Kidney (tissue), 14 donors: ENCODE results near the gene ALOX5AP. TPM values are rescaled to one million over a fixed set of nuclear protein-coding genes. Genes with fewer than 3 reads are reported as not detected.

ENCODE experiments used
- DNase-seq, 5 donors: peaks; one replicate each; pipeline ENCODE4 v3.0.0-alpha.2; 2013 to 2020
- FAIRE-seq: peaks from 2 replicates; lab custom pipeline; 2012; peaks lifted over from hg19 to GRCh38; lab: Jason Lieb, UNC
- H3K27ac ChIP-seq, 2 donors: one replicate each; pipeline ENCODE4 v1.7.0; 2013; ENCODE audit warnings: low read depth in 2 of 2, low read length in 2 of 2, inconsistent platforms in 1 of 2
- H3K27me3 ChIP-seq: one replicate; pipeline ENCODE4 v1.7.1; 2013; ENCODE audit warnings: low read length, inconsistent platforms; ENCODE audit not compliant: control insufficient read depth, insufficient read depth
- H3K36me3 ChIP-seq, 3 donors: one replicate each; pipeline versions ENCODE4 v1.7.0 to v1.7.1; 2013; ENCODE audit warnings: low read length in 3 of 3, control low read depth in 1 of 3, inconsistent platforms in 1 of 3; ENCODE audit not compliant: insufficient read depth in 3 of 3, control insufficient read depth in 2 of 3
- H3K4me1 ChIP-seq, 3 donors: one replicate each; pipeline versions ENCODE4 v1.7.0 to v1.7.1; 2013; ENCODE audit warnings: low read length in 3 of 3, inconsistent platforms in 1 of 3, low read depth in 1 of 3; ENCODE audit not compliant: control insufficient read depth in 2 of 3, insufficient read depth in 2 of 3
- H3K4me3 ChIP-seq, 3 donors: one replicate each; pipeline versions ENCODE4 v1.7.0 to v1.8.1; 2013; ENCODE audit warnings: low read length in 3 of 3, control low read depth in 1 of 3, inconsistent platforms in 1 of 3
- H3K9ac ChIP-seq, 3 donors: one replicate each; pipeline versions ENCODE4 v1.7.0 to v1.7.1; 2013; ENCODE audit warnings: low read length in 3 of 3, control low read depth in 1 of 3, inconsistent platforms in 1 of 3
- H3K9me3 ChIP-seq, 3 donors: one replicate each; pipeline versions ENCODE4 v1.7.0 to v1.7.1; 2013; ENCODE audit warnings: low read length in 3 of 3, control low read depth in 1 of 3, inconsistent platforms in 1 of 3; ENCODE audit not compliant: control insufficient read depth in 2 of 3, insufficient read depth in 1 of 3
- CTCF ChIP-seq: IDR thresholded peaks from 3 replicates; pipeline ENCODE4 v1.5.1; 2012; ENCODE audit warnings: mild to moderate bottlenecking, moderate library complexity, borderline replicate concordance; ENCODE audit not compliant: insufficient read depth; ENCODE audit errors: extremely low read depth
- intact Hi-C: fragments of 100-400 bp; cut with DNase I; formaldehyde crosslinking; loops from one replicate; pipeline ENCODE4 v1.11.1; 2022
- polyA plus RNA-seq: library from polyadenylated mRNA; stranded (reverse); fragments of 350-450 nt; fragmentation: Illumina TruSeq; extraction: RNeasy Lipid Tissue Mini Kit (QIAGEN cat#74804); gene quantifications from one replicate; pipeline ENCODE4 v1.2.3, GENCODE V29; 2014; ENCODE audit warnings: low read depth, low replicate concordance; ENCODE audit not compliant: insufficient read depth
- total RNA-seq: library from RNA; stranded (reverse); fragmentation: NEBNext Ultra II Directional; extraction: Animal tissue kit (Norgen Biotek cat#: 25700); gene quantifications from one replicate; pipeline ENCODE4 v1.2.1, GENCODE V29; 2021
- donor health status: control.
- donor health status: control.
- donor health status: control.
- donor health status: control.
- donor health status: control.
- donor health status: DM: yes; HTN: yes; CAD: no.
- donor health status: Normal renal cell carcinoma (clear cell type).

ALOX5AP gene
- total and polyA plus RNA-seq, 2 donors from 2014 or later = 15.4 to 25.0 TPM

GRCh38 chr13:30715372-30715756 lies 20.0 kb upstream of the ALOX5AP start:
- FAIRE-seq = no peak
- no peaks in the 10 kb centered on the region for H3K27me3 ChIP-seq
- TF ChIP-seq CTCF = no peak
- no peak overlapping the region for H3K9ac ChIP-seq
- no peaks in the 10 kb centered on the region for H3K36me3 ChIP-seq
- H3K4me3 ChIP-seq = no peak overlapping the region
- no peaks in the 10 kb centered on the region for H3K9me3 ChIP-seq
- DNase-seq = no peak
- intact Hi-C loops = no loop called here
- no peaks in the 10 kb centered on the region for H3K4me1 ChIP-seq
- H3K27ac ChIP-seq = no peak overlapping the region

DNA sequence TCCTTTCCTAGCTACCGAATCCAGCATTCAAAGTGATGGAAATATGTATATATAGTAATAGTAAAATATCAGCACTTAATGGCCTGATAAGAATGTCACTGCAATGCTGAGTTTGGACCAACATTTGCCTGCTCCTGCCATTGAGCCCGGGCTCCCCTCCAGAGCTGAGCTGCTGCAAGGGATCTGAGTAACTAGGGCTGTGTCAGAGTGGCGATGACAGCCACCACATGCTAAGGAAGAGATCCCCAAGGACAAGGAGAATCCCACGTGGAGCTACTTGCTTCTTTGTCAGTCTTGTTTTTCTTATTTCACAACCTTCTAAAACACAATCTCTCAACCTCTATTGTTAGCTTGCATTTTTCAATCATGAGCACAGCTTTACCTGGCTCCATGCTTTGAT lies 19.5 kb upstream of the ALOX5AP start:
- Histone ChIP-seq H3K9ac (no peak overlapping the region), H3K27ac (no peak overlapping the region), H3K36me3 (no peaks in the 10 kb centered on the region), H3K4me3 (no peak overlapping the region), H3K4me1 (no peaks in the 10 kb centered on the region), H3K27me3 (no peaks in the 10 kb centered on the region), H3K9me3 (no peaks in the 10 kb centered on the region)
- FAIRE-seq = no peak
- intact Hi-C loops = no loop called here
- DNase-seq = peak in 2 of 5 donors; percentile 69 to 84
- TF ChIP-seq CTCF = no peak

DNA sequence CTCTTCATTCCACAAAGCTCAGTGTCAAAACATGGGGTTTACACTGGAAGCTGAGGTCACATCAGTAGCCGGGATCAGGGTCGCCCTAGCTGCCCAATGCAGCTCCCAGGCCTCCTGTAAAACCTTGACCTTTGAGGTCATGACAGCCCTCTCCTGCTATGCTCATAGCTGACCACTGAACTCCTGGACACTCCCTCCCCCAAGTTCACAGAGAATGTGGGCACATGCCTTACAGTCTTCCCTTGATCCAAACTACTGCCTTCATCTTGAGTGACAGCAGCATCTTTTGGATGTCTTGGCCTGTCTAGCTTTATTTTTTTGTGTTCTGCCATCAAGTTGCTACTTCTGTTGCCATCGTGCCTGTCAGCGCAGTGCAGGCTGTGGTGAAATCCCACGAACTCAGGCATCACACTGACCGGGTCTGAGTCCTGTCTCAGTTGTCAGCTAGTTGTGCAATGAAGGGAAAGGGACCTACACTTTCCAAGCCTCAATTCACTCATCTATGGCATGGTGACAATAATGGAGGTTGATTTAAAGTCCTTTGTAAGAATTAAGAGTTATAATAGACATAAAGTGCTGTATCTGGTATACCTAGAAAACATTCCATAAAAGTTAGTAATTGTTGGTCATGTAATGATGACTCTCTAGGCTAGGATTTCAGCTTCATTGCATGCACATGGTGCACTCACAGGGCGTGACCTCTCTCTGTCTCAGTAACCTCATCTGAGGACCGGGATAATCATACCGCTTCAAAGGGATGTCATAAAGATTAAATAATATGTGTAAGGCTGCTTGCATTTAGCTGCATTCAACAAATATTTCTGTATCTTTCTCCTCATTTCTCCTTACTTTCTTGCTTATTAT lies 16.4 kb upstream of the ALOX5AP start:
- Histone ChIP-seq H3K4me3 (no peak overlapping the region), H3K9me3 (no peaks in the 10 kb centered on the region), H3K4me1 (no peaks in the 10 kb centered on the region), H3K27me3 (no peaks in the 10 kb centered on the region), H3K36me3 (no peaks in the 10 kb centered on the region), H3K27ac (no peak overlapping the region), H3K9ac (no peak overlapping the region)
- intact Hi-C loops = no loop called here
- FAIRE-seq (no peak), DNase-seq (no peak)
- no peak for TF ChIP-seq CTCF

- no peak overlapping the region for H3K4me3 ChIP-seq
- no peaks in the 10 kb centered on the region for H3K27me3 ChIP-seq
- H3K9ac ChIP-seq = no peak overlapping the region
- no peak overlapping the region for H3K27ac ChIP-seq
- FAIRE-seq = no peak
- intact Hi-C loops = no loop called here
- no peaks in the 10 kb centered on the region for H3K4me1 ChIP-seq
- DNase-seq = no peak
- H3K9me3 ChIP-seq = no peaks in the 10 kb centered on the region
- no peak for TF ChIP-seq CTCF
- no peaks in the 10 kb centered on the region for H3K36me3 ChIP-seq
Measured at GRCh38 chr13:30719525-30719914, 15.8 kb upstream of the ALOX5AP start.
